GM12801 (cell line): Measurements from ENCODE around the gene SERTAD4.

Source experiments
- TF ChIP-seq, protein P1 (sequence below): IDR thresholded peaks from one replicate; pipeline ENCODE4 v1.5.1; 2011; ENCODE audit warnings: control low read depth; ENCODE audit not compliant: insufficient read length; ENCODE audit errors: extremely low read depth

SERTAD4 gene

DNA sequence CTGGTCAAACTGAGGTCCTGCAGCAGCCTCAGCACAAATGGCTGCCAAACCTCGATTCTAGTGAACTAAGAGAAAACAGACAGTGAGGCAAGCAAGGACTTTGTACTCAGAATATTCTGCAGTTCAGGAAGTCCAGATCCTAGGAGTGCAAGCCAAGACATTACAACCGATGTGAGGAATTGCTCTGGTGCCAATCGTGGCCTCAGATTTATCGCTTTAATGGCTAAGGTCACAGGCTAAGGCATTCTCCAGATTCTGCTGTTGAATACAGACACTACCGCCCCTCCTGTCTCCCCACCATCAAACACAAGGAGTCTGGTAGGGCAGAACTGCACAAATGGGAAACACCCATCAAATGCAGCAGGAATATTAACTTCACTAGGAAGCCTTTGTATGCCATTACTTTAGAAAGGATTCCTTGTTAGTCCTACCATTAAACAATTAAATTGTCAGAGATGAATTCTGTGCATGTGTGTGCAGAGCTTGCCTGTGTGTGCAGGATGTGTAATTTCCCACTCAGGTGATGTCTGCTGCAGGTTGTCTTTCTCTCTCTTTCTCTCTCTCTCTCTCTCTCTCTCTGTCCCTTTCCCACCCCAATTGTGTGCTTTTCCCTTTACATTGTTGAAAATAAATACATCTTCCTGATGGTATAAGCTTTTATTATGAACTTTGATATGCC lies 9.2 kb upstream of the SERTAD4 start:
- TF ChIP-seq, protein P1, sequence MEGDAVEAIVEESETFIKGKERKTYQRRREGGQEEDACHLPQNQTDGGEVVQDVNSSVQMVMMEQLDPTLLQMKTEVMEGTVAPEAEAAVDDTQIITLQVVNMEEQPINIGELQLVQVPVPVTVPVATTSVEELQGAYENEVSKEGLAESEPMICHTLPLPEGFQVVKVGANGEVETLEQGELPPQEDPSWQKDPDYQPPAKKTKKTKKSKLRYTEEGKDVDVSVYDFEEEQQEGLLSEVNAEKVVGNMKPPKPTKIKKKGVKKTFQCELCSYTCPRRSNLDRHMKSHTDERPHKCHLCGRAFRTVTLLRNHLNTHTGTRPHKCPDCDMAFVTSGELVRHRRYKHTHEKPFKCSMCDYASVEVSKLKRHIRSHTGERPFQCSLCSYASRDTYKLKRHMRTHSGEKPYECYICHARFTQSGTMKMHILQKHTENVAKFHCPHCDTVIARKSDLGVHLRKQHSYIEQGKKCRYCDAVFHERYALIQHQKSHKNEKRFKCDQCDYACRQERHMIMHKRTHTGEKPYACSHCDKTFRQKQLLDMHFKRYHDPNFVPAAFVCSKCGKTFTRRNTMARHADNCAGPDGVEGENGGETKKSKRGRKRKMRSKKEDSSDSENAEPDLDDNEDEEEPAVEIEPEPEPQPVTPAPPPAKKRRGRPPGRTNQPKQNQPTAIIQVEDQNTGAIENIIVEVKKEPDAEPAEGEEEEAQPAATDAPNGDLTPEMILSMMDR = no peak

DNA sequence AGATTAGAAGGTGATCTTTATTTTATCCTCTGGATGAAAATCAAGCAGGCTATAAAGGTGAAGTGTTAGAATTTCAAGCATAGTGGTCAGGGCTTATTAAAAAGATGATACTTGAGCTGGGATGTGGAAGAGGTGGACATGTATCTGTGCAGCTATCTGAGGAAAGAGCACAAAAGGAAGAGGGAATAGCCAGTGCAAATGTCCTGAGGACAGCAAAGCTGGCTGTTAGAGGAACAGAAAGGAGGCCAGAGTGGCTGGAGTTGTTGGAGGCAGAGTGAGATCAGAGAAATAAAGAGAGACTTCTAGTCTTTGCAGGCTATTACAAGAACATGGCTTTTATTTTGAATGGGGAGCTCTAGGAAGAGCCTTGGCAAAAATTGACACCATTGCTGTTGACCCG lies 4.4 kb upstream of the SERTAD4 start:
- TF ChIP-seq, protein P1 = no peak

DNA sequence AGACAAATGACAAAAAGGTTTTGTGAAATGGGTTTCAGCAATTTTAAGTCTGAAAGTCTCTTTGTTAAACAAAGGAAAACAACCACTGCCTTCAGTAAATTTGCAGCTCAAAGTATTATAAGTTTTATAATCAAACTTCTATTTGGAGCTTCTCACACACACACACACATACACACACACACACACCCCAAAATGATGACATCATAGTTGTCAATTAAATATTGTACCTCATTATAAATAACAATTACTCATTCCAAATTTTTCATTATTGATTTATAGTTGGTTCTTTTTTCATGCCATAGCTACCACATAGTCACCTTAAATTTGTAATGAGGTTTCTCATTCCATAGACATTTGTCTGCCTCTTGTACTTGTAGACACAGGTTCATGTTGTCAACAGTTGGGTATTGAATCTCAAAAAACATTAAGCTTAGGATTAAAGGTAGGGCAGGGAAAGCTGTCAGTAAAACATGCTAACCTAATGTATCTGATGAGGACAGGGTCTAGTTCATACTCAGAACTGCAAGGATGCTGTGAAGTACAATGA lies 2.4 kb upstream of the SERTAD4 start:
- TF ChIP-seq, protein P1 = no peak

DNA sequence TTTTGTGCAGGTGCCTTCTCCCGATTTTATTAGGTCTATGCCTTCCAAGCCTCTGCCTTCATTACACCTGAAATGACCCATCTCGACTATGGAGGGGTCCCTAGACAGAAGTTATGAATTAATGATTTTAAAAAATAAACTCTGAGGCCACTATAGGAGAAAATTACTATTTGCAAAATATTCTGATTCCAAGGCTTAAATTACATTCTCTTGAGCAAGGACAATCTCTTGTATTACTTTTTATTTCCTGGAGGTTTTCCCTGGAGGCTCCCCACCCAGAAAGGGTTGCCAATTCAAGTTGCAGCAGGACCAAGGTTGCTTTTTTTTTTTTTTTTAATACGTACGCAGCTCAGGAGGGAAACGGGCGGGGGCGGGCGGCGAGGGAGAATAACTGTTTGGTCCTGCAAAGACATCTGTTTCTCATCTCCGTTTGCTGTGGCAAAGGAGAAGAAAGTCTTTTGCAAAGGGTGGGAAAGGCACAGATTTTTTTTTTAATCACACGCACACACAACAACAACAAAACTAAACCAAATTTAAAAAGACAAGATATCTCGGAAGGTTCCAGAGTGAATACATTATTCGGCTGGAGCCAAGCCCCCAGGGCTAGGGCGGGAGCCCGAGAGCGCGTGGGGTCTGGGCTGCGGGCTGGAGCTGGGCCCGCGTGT lies 618 bp upstream of the SERTAD4 start:
- TF ChIP-seq, protein P1 = no peak

DNA sequence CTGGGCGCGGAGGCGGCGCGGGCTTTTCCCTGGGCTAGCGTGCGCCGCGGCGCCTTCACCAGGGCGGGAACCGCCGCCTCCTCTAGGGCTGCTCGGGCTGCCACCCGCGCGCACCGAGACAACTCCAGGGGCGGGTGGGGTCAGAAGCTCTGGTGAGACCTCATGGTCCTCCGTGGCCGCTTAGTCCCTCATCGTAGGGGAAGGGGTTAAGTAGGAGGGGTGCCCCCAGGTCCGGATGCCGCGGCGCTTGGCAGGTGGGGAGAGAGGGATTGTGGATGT lies 559 bp downstream of the SERTAD4 start:
- TF ChIP-seq, protein P1 = no peak

DNA sequence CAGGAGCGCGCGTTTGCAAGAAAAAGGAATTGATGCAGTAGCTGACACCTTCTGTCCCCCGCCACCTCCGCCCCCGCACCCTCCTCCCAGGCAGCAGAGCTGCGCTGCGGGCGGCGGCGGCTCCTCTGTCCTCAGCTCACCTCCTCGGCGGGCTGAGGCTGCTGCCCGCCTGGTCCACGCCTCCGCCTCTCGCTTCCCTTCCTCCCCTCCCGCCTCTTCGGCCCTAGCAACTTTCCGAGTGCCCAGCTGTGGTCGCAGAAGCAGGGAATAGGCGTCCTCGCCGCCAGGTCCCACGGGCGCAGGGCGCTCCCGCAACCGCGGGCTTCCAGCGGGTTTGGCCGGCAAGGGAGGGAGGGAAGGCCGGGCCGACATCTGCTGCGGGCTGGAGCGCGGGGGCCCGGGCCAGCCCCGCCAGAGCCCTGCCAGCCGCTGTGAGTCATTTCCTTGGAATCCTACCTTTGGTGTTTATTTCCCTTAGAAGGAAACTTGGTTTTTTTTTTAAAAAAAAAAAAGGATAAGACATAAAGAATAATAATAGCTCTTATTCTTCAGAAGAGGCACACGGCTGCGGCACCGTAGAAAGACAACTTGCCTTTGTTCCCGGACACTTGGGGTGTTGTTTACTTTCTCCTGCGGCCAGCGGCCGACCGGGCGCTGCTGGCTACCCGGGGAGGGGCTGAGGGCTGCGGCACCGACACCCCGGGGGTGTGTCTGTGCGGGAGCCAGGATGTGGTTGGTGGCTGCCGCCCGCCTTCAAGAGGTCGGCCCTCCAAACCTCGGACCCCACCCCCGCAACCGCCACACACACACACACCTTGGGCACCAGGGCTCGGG lies 1.1 kb downstream of the SERTAD4 start:
- TF ChIP-seq, protein P1 = no peak

DNA sequence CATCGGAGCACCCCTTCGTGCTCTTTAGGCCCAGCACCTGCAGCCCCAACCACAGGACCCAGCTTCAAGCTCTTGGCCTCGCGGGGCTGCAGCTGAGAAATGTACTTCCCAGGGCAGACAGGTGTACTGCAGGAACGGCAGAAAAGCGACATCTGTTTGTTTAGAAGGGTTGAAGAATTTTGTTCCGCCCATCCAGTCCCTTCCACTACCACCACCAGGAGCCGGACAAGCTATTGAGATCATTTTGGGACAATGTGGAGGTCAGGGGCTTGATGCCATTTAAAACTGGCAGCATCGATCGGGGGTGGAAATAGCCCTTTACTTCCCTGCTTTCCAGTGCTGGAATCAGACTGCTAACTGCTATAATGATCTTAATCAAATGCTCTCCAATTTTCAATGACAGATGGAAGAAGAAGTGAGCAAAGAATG lies 1.7 kb downstream of the SERTAD4 start:
- TF ChIP-seq, protein P1 = no peak
